IPS-NIHi11 (cell line): ENCODE measurements around the gene RYR3.

Source experiments
- DNase-seq: peaks from one replicate; pipeline ENCODE4 v3.0.0; 2012; ENCODE audit warnings: mixed read lengths, low spot score

The RYR3 gene

DNA sequence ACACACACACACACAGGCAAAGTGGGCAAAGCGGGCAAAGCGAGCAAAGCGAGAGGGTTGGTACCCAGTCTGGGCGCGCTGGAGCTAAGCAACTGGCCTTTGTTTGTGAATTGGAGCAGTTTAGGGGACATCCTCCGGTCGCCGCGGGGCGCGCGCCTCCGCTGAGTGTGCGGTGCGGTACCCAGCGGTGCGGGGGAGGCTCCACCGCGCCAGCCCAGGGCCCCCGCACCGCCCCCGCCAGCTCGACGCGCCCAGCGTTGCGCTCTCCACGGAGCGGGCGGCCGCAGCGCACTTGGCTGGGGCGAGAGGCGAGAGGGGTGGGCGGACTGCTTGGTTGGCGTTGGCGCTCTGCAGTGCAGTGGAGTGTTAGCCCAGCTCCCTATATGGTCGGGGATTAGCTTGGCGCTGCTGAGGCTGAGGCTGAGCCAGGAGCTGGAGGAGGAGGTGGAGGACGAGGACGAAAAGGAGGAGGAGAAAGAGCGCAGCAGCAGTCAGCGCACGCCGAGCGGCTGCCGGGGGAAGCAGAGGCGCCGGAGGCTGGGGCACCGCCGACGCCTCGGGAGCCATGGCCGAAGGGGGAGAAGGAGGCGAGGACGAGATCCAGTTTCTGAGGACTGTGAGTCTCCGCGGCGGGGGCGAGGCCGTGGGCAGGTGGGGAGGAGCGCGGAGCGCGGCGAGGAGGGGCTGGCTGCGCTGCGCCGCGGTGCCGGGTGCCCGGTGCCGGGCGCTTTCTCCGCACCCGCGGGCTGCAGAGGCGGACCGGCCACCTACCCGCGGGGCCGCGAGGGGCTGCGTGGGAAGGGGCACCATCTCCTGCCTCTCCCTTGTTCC lies at the start of gene RYR3:
Gene RYR3 (plus strand): TSS at position 487 of the 831 bp plus-strand sequence. CDS start 79 bp downstream, at position 566.
- DNase-seq = peak; percentile 73

DNA sequence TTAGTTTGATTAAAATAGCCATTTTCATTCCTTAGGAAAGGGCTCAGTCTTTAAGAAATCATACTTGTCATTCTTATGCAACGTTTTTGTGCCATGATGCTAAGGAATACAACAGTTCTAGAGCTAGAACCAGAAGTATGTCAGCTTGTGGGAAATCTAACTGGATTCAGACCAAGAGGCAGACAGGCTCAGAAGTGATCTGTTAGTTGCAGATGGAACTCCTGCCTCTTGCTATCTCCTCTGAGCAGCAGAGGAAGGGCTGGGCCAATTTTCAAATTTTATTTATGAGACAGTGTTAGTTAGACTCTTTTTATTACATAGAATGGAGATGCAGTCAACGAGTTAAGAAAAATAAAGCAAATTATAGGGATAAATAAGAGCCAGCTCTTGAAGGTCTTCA lies 48.5 kb upstream of the RYR3 start:
- DNase-seq = no peak

DNA sequence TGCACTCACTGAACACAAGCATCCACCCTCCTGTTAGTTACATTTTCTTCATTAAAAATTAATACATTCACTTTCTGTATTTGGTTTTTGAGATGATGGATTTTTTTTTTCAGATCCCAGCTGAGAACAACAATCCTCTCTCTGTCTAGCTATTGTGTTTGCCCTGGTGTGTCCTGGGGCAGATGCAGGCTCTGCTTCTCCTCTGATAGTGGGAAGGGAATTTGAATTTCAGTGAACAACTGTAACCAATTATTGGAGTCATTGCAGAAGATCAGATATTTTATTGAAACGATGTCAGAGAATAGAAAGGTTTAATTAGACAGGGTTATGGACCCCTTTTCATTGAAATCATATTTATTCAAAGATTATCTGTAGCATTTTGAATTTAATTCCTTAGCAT lies 33.1 kb upstream of the RYR3 start:
- DNase-seq = no peak

DNA sequence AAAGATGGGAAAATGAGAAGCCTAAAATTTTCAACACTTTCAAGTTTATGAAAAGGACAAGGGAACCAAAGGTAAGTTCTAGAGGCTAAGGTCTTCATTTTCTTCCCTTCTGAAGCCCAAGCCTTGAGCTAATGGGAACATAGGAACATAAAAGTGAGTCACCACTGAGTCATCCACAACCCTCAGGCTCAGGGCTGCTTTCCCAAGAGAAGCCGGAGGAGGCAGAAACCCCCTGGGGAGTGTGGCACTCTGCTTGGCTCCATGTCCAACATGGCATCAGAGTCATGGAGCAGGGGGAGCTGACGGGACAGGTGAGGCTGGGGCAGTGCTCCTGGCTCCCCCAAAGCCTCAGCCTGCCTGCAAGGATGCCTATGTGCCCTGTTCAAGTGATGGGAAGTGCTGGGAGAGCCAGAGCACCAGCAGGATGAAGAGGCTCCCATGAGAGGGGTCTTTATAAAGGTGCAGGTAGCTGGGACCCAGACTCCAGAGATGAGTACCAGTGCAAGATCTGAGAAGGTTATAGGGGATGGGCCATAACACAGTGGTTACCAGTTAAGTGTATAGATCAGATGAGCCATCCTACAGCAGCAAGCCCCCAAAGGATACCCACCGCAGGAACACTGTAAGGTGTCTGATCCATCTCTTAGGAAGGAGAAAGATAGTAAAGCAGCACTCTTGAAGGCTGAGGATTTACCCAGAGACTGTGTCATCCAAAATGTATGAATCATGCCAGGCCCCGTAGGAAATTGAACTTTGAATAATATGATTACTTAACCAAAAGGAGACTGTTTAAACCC lies 31.8 kb upstream of the RYR3 start:
- peak; percentile 27 for DNase-seq

DNA sequence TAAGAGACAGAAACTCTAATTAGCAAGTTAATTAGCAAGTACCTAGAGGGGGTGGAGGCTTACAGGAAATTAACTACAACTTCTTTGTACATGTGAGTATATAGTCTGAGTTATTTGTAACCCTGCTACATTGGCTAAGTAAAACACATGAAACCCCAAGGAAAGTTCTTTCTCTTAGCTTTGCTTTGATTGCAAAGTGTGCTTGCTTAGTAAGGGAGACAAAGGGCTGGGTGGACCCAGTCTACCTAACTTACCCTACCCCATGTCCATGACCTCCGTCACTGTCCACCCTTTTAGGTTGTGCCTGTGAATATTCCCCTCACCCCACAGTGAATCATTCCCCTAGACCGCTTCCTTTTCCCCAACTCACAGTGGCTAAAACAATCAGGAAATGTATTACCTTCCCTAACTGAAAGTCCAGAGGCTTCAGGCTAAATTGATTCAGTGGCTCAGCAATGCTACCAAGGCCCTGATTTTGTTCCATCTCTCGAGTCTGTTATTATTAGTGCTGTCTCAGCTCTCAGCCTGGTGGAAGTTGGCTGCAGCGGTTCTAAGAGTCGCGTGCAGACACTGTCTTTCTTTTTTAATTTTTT lies 31.1 kb upstream of the RYR3 start:
- no peak for DNase-seq

DNA sequence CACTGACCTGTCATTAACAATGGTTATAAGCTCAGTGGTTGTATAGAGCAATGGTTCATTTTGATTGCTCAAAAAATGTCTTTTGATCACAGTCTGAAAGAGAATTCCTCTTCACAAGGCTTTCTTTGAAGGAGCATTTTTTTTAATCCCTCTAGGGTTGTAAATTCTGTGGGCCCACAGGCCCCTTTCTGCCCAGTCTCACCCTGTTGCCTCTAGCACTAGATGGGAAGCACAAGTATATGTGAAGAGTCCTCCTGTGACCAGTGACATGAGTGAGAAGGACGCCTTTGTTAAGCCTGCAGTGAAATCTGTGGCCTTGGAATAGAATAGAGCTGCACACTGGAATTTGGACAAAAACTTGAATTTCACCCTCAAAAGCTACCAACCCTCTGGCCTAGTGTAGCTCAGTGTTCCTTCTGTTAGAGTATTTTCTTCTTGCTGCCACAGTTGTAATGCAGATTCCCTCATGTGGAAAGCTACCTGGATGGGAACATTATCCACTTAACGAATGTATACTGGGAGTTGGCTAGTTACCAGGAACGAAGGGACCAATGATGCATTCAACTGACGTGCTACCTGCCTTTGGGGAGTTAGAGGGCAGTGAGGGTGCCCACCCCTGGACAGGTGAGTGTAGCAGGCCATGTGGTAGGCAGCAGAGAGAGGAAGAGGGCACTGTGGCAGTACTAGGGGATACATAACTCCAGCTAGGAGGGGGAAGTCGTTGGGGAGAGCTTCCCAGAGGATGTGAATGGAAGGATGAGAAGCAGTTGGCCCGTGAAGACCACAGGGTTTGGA lies 28.3 kb upstream of the RYR3 start:
- no peak for DNase-seq

DNA sequence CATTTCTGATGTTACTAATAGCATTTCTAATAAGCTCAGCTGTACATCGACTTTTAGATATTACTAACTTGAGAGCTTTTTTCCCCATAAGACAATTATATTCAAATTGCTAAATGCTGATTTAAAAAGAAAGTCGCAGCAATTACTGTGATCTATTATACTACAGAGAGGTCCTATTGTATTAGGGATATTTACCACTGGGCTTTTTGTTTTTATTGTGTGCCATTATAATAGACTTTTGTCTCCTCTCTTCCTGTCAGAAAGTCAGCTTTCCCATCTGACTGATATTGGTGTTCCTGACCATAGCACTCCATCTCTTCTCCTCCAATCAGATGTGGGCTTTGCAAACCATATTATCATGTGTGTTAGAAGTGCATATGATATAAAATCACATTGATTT lies 27.2 kb upstream of the RYR3 start:
- no peak for DNase-seq

DNA sequence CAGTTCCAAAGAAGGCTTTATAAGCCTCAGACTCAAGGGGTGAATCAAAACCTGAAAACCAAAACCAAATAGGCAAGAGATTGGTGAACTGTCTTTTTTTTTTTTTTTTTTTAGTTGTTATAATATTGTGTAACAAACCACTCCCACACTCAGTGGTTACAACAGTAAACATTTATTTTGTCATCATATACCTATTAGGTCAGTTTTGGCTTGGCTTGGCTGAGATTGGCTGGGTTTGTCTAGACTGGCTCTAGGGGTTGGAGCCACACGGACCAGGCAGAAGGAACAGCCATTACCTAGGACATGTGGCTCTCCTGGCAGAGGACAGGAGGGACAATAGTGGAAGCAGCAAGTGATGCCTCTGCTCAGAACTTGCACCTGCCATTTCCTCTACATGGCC lies 26.4 kb upstream of the RYR3 start:
- DNase-seq = no peak

DNA sequence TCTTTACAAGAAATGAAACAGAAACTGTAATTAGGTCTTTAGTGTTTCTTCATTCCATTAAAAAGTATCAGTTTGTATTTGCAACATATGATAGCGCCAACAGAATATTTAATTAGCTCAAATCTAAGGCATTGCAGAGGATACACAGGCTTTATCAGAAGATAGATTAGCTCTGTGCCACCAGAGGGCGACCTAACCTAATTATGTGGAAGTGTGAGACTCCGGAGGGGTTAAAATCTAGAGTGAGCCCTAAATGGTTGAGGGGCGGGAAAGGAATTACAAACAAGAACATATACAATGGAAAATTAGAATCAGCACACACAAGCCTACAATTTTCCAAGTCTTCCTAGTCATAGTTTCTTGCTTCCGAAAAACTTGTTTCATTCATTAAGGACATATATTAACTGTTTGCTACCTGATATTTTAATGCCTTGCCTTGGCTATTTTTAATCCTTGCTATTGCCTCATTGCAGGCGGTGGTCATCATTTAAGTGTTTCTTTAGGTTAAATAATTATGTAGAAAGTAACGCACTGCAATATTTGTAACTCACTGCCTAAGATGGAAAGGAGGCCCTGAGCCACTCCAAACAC lies 18.0 kb upstream of the RYR3 start:
- peak; percentile 66 for DNase-seq

DNA sequence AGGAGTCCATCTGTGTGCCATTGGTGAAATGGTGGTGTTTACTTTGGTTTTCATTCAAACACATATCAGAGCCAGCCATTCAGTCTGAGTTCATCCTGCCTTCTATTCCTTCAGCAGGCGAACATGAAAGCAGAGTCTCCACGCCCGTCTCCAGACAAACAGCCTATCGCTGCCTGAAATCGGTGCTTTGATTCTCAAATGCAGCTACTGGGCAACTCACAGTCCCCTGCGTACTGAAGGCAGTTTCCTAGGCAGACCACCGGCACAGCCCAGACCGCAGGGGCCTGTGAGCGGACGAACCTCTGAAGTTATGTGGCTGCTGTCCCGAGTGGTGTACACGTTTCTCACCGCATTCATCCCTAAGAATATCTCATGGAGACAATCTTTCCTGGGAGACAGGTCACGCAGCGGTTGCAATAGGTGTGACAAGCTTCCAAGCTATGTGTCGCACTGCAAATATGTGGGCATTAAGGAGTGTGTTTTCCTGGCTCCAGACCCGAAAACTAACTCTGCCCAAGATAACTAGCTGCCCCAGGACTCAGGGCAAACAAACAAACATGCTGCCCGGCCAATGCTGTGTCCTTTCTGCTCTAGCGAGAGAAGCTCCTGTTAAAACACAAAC lies 16.9 kb upstream of the RYR3 start:
- DNase-seq = no peak

DNA sequence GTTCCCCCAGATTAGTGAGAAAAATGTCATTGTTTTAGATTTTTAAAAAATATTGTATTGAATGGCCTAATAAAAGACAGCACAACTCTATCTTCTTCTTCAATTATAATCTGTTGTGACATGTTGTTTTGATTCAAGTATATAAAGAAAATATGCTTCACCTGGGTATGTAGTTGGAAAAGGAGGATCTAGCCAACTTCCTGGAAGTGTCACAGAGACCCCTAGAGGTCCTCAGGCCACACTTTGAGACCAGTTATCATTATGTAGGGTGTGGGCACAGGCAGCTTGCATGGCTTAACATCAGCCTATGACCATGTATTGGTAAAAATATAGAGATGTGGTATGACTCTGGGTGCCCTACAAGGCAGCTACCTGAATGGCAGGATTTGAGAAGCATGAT lies 14.7 kb upstream of the RYR3 start:
- DNase-seq = no peak

DNA sequence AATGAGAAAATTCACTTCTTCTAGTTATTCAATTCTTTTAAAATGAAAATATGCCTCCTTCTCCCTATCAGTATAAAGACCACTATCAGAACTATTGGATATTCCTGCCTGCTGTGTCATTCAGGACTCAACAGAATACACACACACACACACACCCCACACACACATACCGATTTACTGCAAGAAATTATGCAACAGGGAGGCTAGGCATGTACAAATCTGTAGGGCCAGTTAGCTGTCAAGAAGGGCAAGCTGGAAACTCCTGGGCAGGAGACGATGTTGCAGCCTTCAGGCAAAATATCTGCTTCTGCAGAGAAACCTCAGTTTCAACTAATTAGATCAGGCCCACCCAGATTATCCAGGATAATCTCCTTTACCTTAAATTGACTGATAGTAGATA lies 13.9 kb upstream of the RYR3 start:
- DNase-seq = no peak

DNA sequence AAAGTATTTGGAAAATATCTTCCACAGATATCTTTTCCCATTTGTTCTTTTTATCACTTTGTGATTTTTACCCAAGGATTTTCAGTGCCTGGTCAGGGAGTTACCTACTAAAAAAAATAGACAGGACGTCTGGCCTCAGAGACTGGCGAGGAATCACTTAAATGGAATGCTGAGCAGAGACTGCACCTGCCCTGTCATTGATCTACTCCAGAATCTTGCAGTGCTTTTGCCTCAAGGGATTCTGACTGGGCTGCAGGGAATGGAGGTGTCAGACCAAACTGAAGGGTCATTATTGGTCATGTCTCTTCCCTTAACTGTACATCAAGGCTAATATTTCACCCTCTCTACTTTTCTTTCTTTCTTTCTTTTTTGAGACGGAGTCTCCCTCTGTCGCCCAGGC lies 12.1 kb upstream of the RYR3 start:
- DNase-seq = no peak

DNA sequence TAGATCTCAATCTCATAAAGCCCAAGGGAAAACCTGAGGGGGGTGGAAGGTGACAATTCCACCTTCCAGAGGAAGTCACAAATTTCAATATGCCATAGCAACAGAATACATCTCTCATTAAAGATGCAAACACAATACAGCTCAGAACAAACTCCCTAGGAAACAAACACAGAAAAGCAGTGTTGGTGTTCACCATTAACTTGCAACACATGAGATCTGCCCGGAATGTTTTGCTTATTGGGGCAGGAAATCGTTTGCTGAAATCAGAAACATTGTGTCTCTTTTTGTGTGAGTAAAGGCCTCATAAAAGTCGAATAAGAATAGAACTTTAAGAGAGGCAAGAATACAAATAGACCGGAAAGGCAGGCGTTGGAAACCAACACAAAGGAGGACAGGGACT lies 5.8 kb upstream of the RYR3 start:
- DNase-seq = no peak

DNA sequence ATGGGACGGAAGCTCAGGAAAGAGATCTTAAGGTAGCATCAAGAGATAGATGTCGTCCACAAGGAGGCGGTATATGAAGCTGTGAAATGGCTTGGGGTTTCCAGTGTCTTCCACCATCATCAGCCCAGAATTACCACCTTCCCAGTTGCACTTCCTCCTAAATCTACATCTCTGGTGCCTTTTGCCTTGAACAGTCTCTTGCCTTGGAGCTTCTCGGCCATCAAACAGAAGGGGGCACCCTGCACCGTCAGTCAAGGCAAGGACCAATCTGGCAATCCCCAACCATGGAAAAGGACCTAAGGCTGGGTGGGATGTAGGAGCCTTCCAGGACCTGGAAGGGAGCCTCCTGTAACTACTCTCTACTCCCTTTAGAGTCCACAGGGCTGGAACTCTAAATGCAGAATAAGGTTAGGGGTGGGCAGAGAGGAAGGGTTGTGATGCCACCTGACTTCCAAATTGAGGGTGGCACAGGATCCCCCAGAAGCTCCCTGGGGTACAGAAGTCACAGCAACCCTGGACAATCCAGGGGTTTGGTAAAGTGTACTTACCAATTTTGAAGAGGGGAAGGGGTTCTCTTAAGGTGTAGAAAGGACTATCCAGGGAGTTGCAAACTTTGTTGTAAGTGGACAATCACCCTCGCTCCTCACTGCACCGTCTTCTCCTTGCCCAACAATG lies 1.0 kb upstream of the RYR3 start:
- peak; percentile 30 for DNase-seq

DNA sequence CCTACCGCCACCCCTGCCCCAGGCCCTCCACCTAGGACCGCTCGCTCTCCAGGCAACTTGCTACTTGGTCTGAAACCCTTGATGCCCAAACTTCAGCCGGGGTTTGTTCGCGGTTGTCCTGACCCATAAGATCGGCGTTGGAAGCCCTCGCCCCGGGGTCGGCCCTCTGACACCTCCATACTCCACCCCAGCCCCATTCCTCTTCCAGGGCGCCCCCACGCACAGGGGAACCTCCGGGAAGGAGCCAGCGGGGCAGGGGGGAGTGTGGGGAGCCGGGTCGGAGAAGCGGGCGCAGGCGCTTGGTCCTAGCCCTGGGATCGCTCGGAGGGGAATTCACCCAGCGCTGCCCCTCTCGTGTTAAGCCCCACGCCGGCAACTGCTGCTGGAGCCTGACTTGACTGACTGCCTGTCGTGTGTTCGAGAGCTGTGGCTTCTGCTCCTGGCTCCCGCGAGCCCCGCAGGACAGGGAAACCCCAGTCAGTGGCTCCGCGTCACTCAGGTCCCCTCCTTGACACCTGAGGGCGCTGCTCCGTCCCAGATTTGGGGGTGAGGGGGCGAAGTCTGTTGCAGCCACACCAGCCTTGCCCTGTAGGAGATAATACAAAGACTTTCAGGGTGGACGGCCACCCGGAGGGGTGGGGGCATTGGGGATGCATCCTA lies 675 bp downstream of the RYR3 start:
- peak; percentile 42 for DNase-seq

DNA sequence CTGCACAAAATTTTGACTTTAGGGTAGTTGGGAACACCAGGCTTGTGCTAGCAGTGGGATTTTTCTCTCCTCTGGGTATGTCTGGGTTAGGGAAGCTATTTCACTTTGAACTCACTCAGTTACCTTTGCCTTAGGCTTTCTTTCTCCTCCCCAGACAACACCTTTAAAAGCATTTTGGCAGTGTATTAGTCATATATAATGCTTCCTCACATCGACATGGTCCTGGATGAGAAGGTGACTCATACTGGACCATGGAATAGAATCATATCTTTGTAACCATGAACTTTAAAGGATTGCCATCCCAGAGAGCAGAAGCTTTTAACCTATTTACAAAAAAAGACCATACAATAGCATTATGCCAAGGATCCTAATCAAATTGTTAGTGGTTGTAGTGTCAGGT lies 2.7 kb downstream of the RYR3 start:
- DNase-seq = no peak

DNA sequence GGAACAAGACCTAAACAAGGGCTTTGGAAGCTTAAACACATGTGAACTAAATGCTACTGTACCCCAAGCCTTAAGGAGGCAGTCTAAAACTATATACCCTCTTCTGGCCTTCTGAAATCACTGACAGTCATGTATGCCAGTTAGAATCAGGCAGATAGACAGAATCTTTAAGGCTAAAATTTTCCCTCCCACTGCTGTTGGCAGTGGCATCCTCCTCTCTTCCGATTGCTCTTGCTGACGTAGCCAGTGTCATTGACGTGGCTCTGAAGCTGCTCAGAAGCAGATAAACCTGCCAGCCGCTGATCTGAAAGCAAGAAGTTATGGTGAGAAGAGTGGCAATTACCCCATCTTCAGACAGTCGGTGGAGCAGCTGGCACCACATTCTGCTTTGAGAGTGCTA lies 3.3 kb downstream of the RYR3 start:
- DNase-seq = no peak

DNA sequence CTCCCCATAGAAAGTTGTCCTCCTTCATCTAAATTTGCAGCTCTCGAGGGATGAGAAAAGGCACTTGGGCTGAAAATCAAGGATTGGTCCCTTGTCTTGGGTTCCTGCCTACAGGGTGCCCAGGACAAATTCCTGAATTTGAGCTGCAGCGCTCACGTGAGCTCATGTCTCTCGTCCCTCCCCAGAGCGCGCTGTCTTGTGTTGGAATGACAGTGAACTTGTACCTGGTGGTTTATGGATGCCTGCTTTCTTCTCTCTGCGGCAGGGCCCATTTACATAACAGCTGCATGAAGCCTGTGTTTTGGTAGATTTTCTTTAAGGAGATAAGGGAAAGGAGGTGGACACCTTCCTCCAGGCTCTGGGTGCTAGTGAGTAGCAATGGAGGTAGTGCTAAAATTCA lies 4.3 kb downstream of the RYR3 start:
- DNase-seq = no peak

DNA sequence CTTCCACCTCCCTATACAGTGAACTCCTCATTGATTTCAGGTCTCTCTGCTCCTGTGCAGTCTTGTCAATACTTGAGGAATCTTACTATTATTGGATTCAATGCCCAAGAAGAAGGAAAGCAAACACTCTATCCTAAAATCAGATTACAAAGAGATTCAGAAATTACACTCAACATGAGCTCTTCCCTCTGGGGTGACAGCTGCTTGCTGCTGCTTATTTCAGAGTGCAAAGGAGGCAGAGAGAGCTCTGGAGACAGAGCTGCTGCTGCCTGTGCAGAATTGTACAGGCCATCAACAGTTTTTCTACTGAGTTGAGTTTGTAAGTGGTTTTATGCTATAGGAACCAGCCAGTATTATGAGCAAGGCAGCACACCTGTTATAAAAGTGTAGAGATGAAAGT lies 7.1 kb downstream of the RYR3 start:
- no peak for DNase-seq
